ENCODE data around the gene PGM5. TPM values are rescaled to one million over a fixed set of nuclear protein-coding genes. Genes with fewer than 3 reads are reported as not detected.

The PGM5 gene
- total and polyA plus RNA-seq, 2 donors (not counting 3 experiments of a cell fraction or from before 2014, with no cell fraction given) = 0.14 to 1.9 TPM

DNA sequence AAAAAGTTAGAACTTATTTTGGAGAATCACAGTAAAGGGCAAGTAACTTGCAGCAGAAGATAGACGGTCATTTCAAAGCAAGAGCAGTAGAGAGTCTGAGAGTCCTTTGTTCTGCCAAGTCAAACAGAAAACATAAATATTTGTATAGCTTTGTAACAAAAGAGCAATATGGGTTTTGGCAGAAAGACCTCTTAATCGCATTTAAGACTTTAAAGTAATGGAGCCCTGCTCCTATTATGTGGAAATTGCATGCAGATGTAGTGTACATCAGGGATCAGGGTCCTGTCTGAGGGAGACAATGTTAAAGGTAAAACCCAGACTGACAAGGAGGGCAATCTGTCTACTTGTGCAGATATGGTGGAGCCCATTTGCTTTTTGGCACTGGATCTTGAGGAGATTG lies 87.2 kb downstream of the PGM5 start:
- dilution Hi-C loops (cut with MboI; ENCODE audit: extremely low pct_ligation_motif_present, low sequenced_read_pairs) = no loop called here
- Histone ChIP-seq H3K4me3 (replicated peaks in 1 of 3; ENCODE audit: insufficient read depth in 1 of 3, low read depth in 1 of 3, low read length in 3 of 3) (no peak overlapping the region), H3K9ac (replicated peaks; ENCODE audit: extremely low read depth, insufficient read depth, low read length) (no peak overlapping the region), H3K36me3 (ENCODE audit: control insufficient read depth in 2 of 2, extremely low read depth in 1 of 2, insufficient read depth in 2 of 2, low read length in 2 of 2) (no peaks in the 10 kb centered on the region), H3K9me3 (replicated peaks; ENCODE audit: control insufficient read depth, insufficient read depth, low read length) (no peaks in the 10 kb centered on the region), H2AFZ (ENCODE audit: low read depth, low read length) (no peak overlapping the region), H4K20me1 (replicated peaks; ENCODE audit: control insufficient read depth, extremely low read depth, insufficient read depth, low read length) (no peaks in the 10 kb centered on the region), H3K27ac (ENCODE audit: insufficient read depth, low read depth, low read length) (no peak overlapping the region), H3K4me2 (ENCODE audit: insufficient read depth, low read length) (no peak overlapping the region), H3K79me2 (ENCODE audit: control insufficient read depth, insufficient read depth, low read length) (no peaks in the 10 kb centered on the region), H3K27me3 (ENCODE audit: control insufficient read depth in 2 of 2, insufficient read depth in 2 of 2, low read length in 2 of 2) (no peaks in the 10 kb centered on the region), H3K4me1 (ENCODE audit: control insufficient read depth, extremely low read depth, insufficient read depth, low read length) (no peaks in the 10 kb centered on the region), H3K9me1 (replicated peaks; ENCODE audit: control insufficient read depth, extremely low read depth, insufficient read depth, low read length) (no peaks in the 10 kb centered on the region)
- no TSS peak for BruUV-seq (replicated peaks)
- CTCF ChIA-PET = interaction anchor here (1.9 kb wide), 1 partner anchor 26 kb away, joined by 5 read pairs; no protein-coding TSS in a partner anchor
- POLR2A ChIA-PET = no interaction called here
- FAIRE-seq (no peak), DNase-seq (ENCODE audit: low read depth, low spot score) (no peak)
- TF ChIP-seq MYC (IDR thresholded peaks at IDR 0.05; ENCODE audit: low read depth, low read length) (no peak), POLR2AphosphoS5 (IDR thresholded peaks at IDR 0.05; ENCODE audit: insufficient read depth, low read depth, low read length) (no peak), JUN (IDR thresholded peaks at IDR 0.05; ENCODE audit: borderline replicate concordance, insufficient read depth, insufficient read length, low read depth) (no peak), GATA2 (IDR thresholded peaks at IDR 0.05; ENCODE audit: insufficient read depth, insufficient read length, low read depth, low read length) (no peak), CTCF (IDR thresholded peaks at IDR 0.05; ENCODE audit: extremely low read depth in 1 of 2, insufficient read depth in 1 of 2, low read depth in 1 of 2, low read length in 2 of 2) (no peak), EZH2 (IDR thresholded peaks at IDR 0.05; ENCODE audit: borderline replicate concordance, low read depth, low read length, severe bottlenecking) (no peak), POLR2A (IDR thresholded peaks at IDR 0.05; ENCODE audit: low read depth, low read length) (no peak), FOS (IDR thresholded peaks at IDR 0.05; ENCODE audit: borderline replicate concordance, insufficient read depth, low read length) (no peak)
- TF ChIP-seq, protein P1, sequence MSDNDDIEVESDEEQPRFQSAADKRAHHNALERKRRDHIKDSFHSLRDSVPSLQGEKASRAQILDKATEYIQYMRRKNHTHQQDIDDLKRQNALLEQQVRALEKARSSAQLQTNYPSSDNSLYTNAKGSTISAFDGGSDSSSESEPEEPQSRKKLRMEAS (IDR thresholded peaks at IDR 0.05; ENCODE audit: insufficient read depth, insufficient read length) = no peak
- intact Hi-C loops (cut with micrococcal nuclease) = no loop called here
